CD4-positive, alpha-beta T cell (primary cell): ENCODE measurements around the gene DDTL. TPM values are rescaled to one million over a fixed set of nuclear protein-coding genes. Genes with fewer than 3 reads are reported as not detected.
A peak's percentile ranks its signal among the peaks of the same experiment; 100 is the strongest.
"Not testable (repeated sequence)": the region's sequence is repeated elsewhere in the genome, so short reads cannot be mapped to it uniquely, and the experiment has no call there.

ENCODE experiments used
- ATAC-seq: fragments of 200-7000 bp; cut with Tn5 transposase; one replicate; pipeline ENCODE4 v1.10.0; 2022; ENCODE audit warnings: mild to moderate bottlenecking; ENCODE audit not compliant: poor library complexity
- CTCF ChIA-PET: fragments of 350-600 bp; sonication (Branson Sonifier 250); formaldehyde crosslinking; loops from one replicate; lab custom pipeline; 2021; ENCODE audit warnings: antibody characterized with exemption, inconsistent platforms; lab: Charles Lee
- POLR2A ChIA-PET: fragments of 350-600 bp; sonication (Branson Sonifier 250); formaldehyde crosslinking; loops from one replicate; lab custom pipeline; 2021; ENCODE audit warnings: antibody characterized with exemption, inconsistent platforms; lab: Charles Lee
- DNase-seq, 14 experiments: peaks; one replicate each; pipeline ENCODE4 v3.0.0-alpha.2; 2013 to 2020; ENCODE audit warnings: mixed read lengths in 2 of 14
- H3K27ac ChIP-seq, 2 donors: one replicate each; pipeline versions ENCODE4 v1.5.1 to v1.7.0; 2013; ENCODE audit warnings: low read length in 2 of 2, low read depth in 1 of 2, mild to moderate bottlenecking in 1 of 2
- H3K27me3 ChIP-seq, 2 experiments: 1 replicate in 1 of 2; 2 replicates in 1 of 2; pipeline versions ENCODE4 v1.6.1 to v1.7.0; 2013; ENCODE audit warnings: low read length in 2 of 2, control low read depth in 1 of 2, mild to moderate bottlenecking in 1 of 2, moderate library complexity in 1 of 2; ENCODE audit not compliant: insufficient read depth in 2 of 2, control insufficient read depth in 1 of 2
- H3K36me3 ChIP-seq: one replicate; pipeline ENCODE4 v1.6.1; 2013; ENCODE audit warnings: low read length, control low read depth; ENCODE audit not compliant: insufficient read depth
- H3K4me1 ChIP-seq: one replicate; pipeline ENCODE4 v1.6.1; 2013; ENCODE audit warnings: low read length, control low read depth; ENCODE audit not compliant: insufficient read depth
- H3K4me3 ChIP-seq: one replicate; pipeline ENCODE4 v1.5.1; 2013; ENCODE audit warnings: mild to moderate bottlenecking, low read length, moderate library complexity
- H3K9me3 ChIP-seq, 2 experiments: 1 replicate in 1 of 2; 2 replicates in 1 of 2; pipeline versions ENCODE4 v1.6.1 to v1.7.0; 2013; ENCODE audit warnings: low read length in 2 of 2, mild to moderate bottlenecking in 2 of 2, control low read depth in 1 of 2, moderate library complexity in 1 of 2; ENCODE audit not compliant: control insufficient read depth in 1 of 2, insufficient read depth in 1 of 2
- H3K27ac Mint-ChIP-seq: one replicate; pipeline ENCODE4 v1.8.0; 2020; ENCODE audit warnings: mixed read lengths
- H3K27me3 Mint-ChIP-seq: one replicate; pipeline ENCODE4 v1.8.0; 2021; ENCODE audit warnings: mixed read lengths
- H3K36me3 Mint-ChIP-seq: one replicate; pipeline ENCODE4 v1.8.0; 2021; ENCODE audit warnings: low read depth, mixed read lengths
- H3K4me1 Mint-ChIP-seq: one replicate; pipeline ENCODE4 v1.8.0; 2021; ENCODE audit warnings: low read depth, mixed read lengths
- H3K4me3 Mint-ChIP-seq: one replicate; pipeline ENCODE4 v1.8.0; 2020; ENCODE audit warnings: mild to moderate bottlenecking, mixed read lengths
- H3K9me3 Mint-ChIP-seq: one replicate; pipeline ENCODE4 v1.8.0; 2020; ENCODE audit warnings: mixed read lengths
- intact Hi-C, 2 experiments: fragments of 100-400 bp; cut with DNase I in 1 of 2; cut with micrococcal nuclease in 1 of 2; formaldehyde crosslinking; loops; one replicate each; pipeline versions ENCODE4 v1.15.1 to v1.9.0; 2023 to 2025; cut with DNase I, micrococcal nuclease
- total RNA-seq, 174 experiments: library from RNA in 2 of 174; stranded (reverse) in 2 of 174; gene quantifications; one replicate each; pipeline ENCODE4 v1.2.3 and lab custom pipeline; 2021 to 2026
- TF ChIP-seq, protein P1 (sequence below): fragments of 200-600 bp; IDR thresholded peaks from one replicate; pipeline ENCODE4 v1.8.0; 2022; ENCODE audit warnings: antibody characterized with exemption, mild to moderate bottlenecking

Gene DDTL
- total RNA-seq, 2 experiments from 2014 or later = 3.5 to 3.8 TPM

GRCh38 chr22:23956301-23956900 lies 10.3 kb upstream of the DDTL start:
- peak; percentile 50 to 89 (median 75) for DNase-seq
- H3K27me3 Mint-ChIP-seq, H3K9me3 ChIP-seq, H3K4me1 Mint-ChIP-seq, H3K9me3 Mint-ChIP-seq, H3K27me3 ChIP-seq, POLR2A ChIA-PET, H3K27ac Mint-ChIP-seq, H3K4me3 ChIP-seq, H3K4me3 Mint-ChIP-seq, H3K4me1 ChIP-seq, H3K36me3 Mint-ChIP-seq, H3K36me3 ChIP-seq, H3K27ac ChIP-seq: not testable (repeated sequence)
- intact Hi-C loops = loop anchor here in 1 of 2 experiments (5.0 kb wide), 1 partner anchor 414 kb away; no protein-coding TSS in a partner anchor
- TF ChIP-seq, protein P1, sequence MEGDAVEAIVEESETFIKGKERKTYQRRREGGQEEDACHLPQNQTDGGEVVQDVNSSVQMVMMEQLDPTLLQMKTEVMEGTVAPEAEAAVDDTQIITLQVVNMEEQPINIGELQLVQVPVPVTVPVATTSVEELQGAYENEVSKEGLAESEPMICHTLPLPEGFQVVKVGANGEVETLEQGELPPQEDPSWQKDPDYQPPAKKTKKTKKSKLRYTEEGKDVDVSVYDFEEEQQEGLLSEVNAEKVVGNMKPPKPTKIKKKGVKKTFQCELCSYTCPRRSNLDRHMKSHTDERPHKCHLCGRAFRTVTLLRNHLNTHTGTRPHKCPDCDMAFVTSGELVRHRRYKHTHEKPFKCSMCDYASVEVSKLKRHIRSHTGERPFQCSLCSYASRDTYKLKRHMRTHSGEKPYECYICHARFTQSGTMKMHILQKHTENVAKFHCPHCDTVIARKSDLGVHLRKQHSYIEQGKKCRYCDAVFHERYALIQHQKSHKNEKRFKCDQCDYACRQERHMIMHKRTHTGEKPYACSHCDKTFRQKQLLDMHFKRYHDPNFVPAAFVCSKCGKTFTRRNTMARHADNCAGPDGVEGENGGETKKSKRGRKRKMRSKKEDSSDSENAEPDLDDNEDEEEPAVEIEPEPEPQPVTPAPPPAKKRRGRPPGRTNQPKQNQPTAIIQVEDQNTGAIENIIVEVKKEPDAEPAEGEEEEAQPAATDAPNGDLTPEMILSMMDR = peak; percentile 76
- peak; percentile 96 for ATAC-seq
- CTCF ChIA-PET = interaction anchor here (0.6 to 1.3 kb wide), 3 partner anchors 96 to 219 kb away, joined by 3 to 6 read pairs (median 3); no protein-coding TSS in a partner anchor

GRCh38 chr22:23961084-23961771 lies 5.5 kb upstream of the DDTL start, which contains the start of gene GSTT2B:
GSTT2B (minus strand) TSS chr22:23961195; CDS start chr22:23961131, 64 bp downstream.
- POLR2A ChIA-PET, CTCF ChIA-PET, H3K4me1 Mint-ChIP-seq, H3K27me3 ChIP-seq, H3K9me3 ChIP-seq, H3K27me3 Mint-ChIP-seq, DNase-seq, H3K9me3 Mint-ChIP-seq, H3K4me3 ChIP-seq, H3K4me1 ChIP-seq, H3K4me3 Mint-ChIP-seq, H3K27ac ChIP-seq, H3K27ac Mint-ChIP-seq, H3K36me3 Mint-ChIP-seq, ATAC-seq, intact Hi-C loops, H3K36me3 ChIP-seq: not testable (repeated sequence)

DNA sequence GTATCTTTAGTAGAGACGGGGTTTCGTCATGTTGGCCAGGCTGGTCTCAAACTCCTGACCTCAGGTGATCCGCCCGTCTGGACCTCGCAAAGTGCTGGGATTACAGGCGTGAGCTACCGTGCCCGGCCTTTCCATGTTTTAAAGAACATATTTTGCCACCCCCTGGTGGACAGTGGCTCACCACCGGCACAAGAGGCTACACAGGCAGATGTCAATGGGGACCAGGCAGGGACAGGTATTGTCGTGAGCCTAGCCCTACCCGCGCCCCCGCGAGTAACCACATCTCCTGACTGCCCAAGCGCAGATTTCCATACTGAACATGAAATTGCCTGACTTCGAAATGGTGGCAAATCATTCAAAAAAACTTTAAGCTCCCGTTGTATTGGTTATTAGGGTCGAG lies 594 bp upstream of the DDTL start:
- POLR2A ChIA-PET, H3K4me3 ChIP-seq, H3K27me3 ChIP-seq, H3K27ac Mint-ChIP-seq, H3K27ac ChIP-seq, H3K9me3 Mint-ChIP-seq, DNase-seq, CTCF ChIA-PET, intact Hi-C loops, H3K4me3 Mint-ChIP-seq, H3K9me3 ChIP-seq, H3K27me3 Mint-ChIP-seq: not testable (repeated sequence)
- H3K36me3 ChIP-seq = peaks cover 14% of the 10 kb centered on the region
- H3K4me1 ChIP-seq = peaks cover 15% of the 10 kb centered on the region
- Mint-ChIP-seq H3K36me3 (peaks cover 20% of the 10 kb centered on the region), H3K4me1 (peaks cover 11% of the 10 kb centered on the region)
- peak; percentile 24 for ATAC-seq

GRCh38 chr22:23969071-23969470 lies 2.4 kb downstream of the DDTL start:
- H3K4me1 Mint-ChIP-seq = peaks cover 15% of the 10 kb centered on the region
- POLR2A ChIA-PET = no interaction called here
- no peaks in the 10 kb centered on the region for H3K9me3 Mint-ChIP-seq
- H3K4me3 Mint-ChIP-seq = peak overlapping the region; percentile 56
- Histone ChIP-seq H3K36me3 (peaks cover 22% of the 10 kb centered on the region), H3K27ac (no peak overlapping the region), H3K4me3 (no peak overlapping the region), H3K27me3 (no peaks in the 10 kb centered on the region), H3K4me1 (peaks cover 19% of the 10 kb centered on the region), H3K9me3 (no peaks in the 10 kb centered on the region)
- DNase-seq (no peak), ATAC-seq (no peak)
- H3K36me3 Mint-ChIP-seq = peaks cover 30% of the 10 kb centered on the region
- CTCF ChIA-PET = no interaction called here
- no peaks in the 10 kb centered on the region for H3K27me3 Mint-ChIP-seq
- H3K27ac Mint-ChIP-seq = no peak overlapping the region
- intact Hi-C loops = no loop called here
- TF ChIP-seq, protein P1 = no peak
